ENCODE results near the gene CD300C.
"Not testable (repeated sequence)": the region's sequence is repeated elsewhere in the genome, so short reads cannot be mapped to it uniquely, and the experiment has no call there.

The CD300C gene

GRCh38 chr17:74530831-74531150, 15.1 kb downstream of the CD300C start:
- DNase-seq: no peak

- no peak for DNase-seq
These were observed 16.7 kb downstream of the CD300C start for GRCh38 chr17:74529243-74529642.

GRCh38 chr17:74528491-74529199, 17.3 kb downstream of the CD300C start:
- peak; percentile 65 for DNase-seq

GRCh38 chr17:74527756-74528155, 18.2 kb downstream of the CD300C start:
- DNase-seq: no peak

- DNase-seq: no peak
These were observed 18.8 kb downstream of the CD300C start for GRCh38 chr17:74527081-74527480.

- no peak for DNase-seq
These were observed 19.2 kb downstream of the CD300C start for GRCh38 chr17:74526681-74527080.

- no peak for DNase-seq
These were observed 20.1 kb downstream of the CD300C start for GRCh38 chr17:74525781-74526288.

GRCh38 chr17:74525465-74525725, 20.5 kb downstream of the CD300C start:
- DNase-seq: no peak

GRCh38 chr17:74524653-74525464, 21.1 kb downstream of the CD300C start:
- DNase-seq: no peak

- DNase-seq: no peak
These were observed 22.6 kb downstream of the CD300C start for GRCh38 chr17:74523308-74523707.

- DNase-seq: no peak
These were observed 23.4 kb downstream of the CD300C start for GRCh38 chr17:74522381-74523105.

- DNase-seq: peak; percentile 40
These were observed 24.2 kb downstream of the CD300C start for GRCh38 chr17:74521701-74522201.

- peak; percentile 44 for DNase-seq
These were observed 25.0 kb downstream of the CD300C start for GRCh38 chr17:74520790-74521480.

GRCh38 chr17:74520016-74520434, 25.9 kb downstream of the CD300C start:
- peak; percentile 47 for DNase-seq

GRCh38 chr17:74518413-74518981, 27.4 kb downstream of the CD300C start:
- not testable (repeated sequence) for DNase-seq

GRCh38 chr17:74516561-74517328, 29.2 kb downstream of the CD300C start:
- no peak for DNase-seq

GRCh38 chr17:74515941-74516340, 30.0 kb downstream of the CD300C start:
- no peak for DNase-seq

- DNase-seq: no peak
These were observed 31.1 kb downstream of the CD300C start for GRCh38 chr17:74514632-74515334.

GRCh38 chr17:74513987-74514631, 31.8 kb downstream of the CD300C start:
- DNase-seq: peak; percentile 49

GRCh38 chr17:74512624-74513091, 33.3 kb downstream of the CD300C start:
- DNase-seq: peak; percentile 71
